Esophagus muscularis mucosa (tissue), 4 donors: Measurements from ENCODE around the gene MTOR. TPM values are rescaled to one million over a fixed set of nuclear protein-coding genes. Genes with fewer than 3 reads are reported as not detected.

Source experiments
- DNase-seq: peaks from one replicate; pipeline ENCODE4 v3.0.0-alpha.2; 2017; ENCODE audit errors: extremely low spot score
- H3K27ac ChIP-seq, 4 donors: fragments of 200-600 bp; sonication (generic); replicated peaks in 1 of 4; 1 replicate in 3 of 4; 2 replicates in 1 of 4; pipeline ENCODE4 v1.5.1; 2016 to 2019; ENCODE audit warnings: mild to moderate bottlenecking in 1 of 4
- H3K27me3 ChIP-seq, 4 donors: fragments of 200-600 bp; sonication (generic); one replicate each; pipeline versions ENCODE4 v1.5.1 to v1.6.0; 2016 to 2019
- H3K36me3 ChIP-seq, 4 donors: fragments of 200-600 bp; sonication (generic); one replicate each; pipeline ENCODE4 v1.5.1; 2016 to 2019
- H3K4me1 ChIP-seq, 4 donors: fragments of 200-600 bp; sonication (generic); one replicate each; pipeline ENCODE4 v1.5.1; 2016 to 2019
- H3K4me3 ChIP-seq, 4 donors: fragments of 200-600 bp; sonication (generic); 1 replicate in 2 of 4; 2 replicates in 2 of 4; pipeline ENCODE4 v1.5.1; 2016 to 2019; ENCODE audit warnings: mild to moderate bottlenecking in 4 of 4, moderate library complexity in 1 of 4
- H3K9me3 ChIP-seq, 4 donors: fragments of 200-600 bp; sonication (generic); 1 replicate in 3 of 4; 2 replicates in 1 of 4; pipeline ENCODE4 v1.5.1; 2016 to 2019
- EP300 ChIP-seq: sonication (generic); formaldehyde crosslinking; IDR thresholded peaks from one replicate; pipeline ENCODE4 v1.6.1; 2017; ENCODE audit warnings: antibody characterized with exemption
- POLR2A ChIP-seq: fragments of 450-650 bp; IDR thresholded peaks from one replicate; pipeline ENCODE4 v1.6.1; 2017; ENCODE audit warnings: antibody characterized with exemption, moderate library complexity, mild to moderate bottlenecking, low read depth
- POLR2AphosphoS5 ChIP-seq, 2 donors: sonication (generic); formaldehyde crosslinking; IDR thresholded peaks; one replicate each; pipeline ENCODE4 v1.6.1; 2017; ENCODE audit warnings: antibody characterized with exemption in 2 of 2
- WGBS: methylation state at CpG from one replicate; pipeline ENCODE4 v1.1.5; 2018; 5-methylcytosine and 5-hydroxymethylcytosine counted together
- intact Hi-C: fragments of 100-400 bp; cut with DNase I; formaldehyde crosslinking; loops from one replicate; pipeline ENCODE4 v1.15.1; 2023
- small RNA-seq, 3 donors: library from RNA; depleted of rRNA; stranded (forward); fragments of <200 nt; gene quantifications; one replicate each; pipeline ENCODE3, GENCODE V24; 2016
- total RNA-seq, 4 donors: library from RNA; depleted of rRNA; stranded (reverse); fragments of >200 nt; gene quantifications; one replicate each; pipeline versions ENCODE4 v1.1.0 to v1.2.1, GENCODE V29; 2016
- TF ChIP-seq, protein P1 (sequence below), 3 experiments: fragments of 200-600 bp in 2 of 3; fragments of 450-650 bp in 1 of 3; sonication (generic) in 2 of 3; IDR thresholded peaks; one replicate each; pipeline ENCODE4 v1.5.1; 2017 to 2019; ENCODE audit warnings: antibody characterized with exemption in 3 of 3, mild to moderate bottlenecking in 2 of 3, moderate library complexity in 1 of 3

MTOR gene
- total RNA-seq, 4 donors from 2014 or later: 33.6 to 51.1 (median 41.0) TPM

GRCh38 chr1:11058595-11059154 is 203.7 kb downstream of the MTOR start:
- WGBS: 76% methylated on average over 12 of the region's 28 CpGs
- peaks cover 0 to 3% (median 0%) of the 10 kb centered on the region in 4 donors for H3K27me3 ChIP-seq
- TF ChIP-seq, protein P1, sequence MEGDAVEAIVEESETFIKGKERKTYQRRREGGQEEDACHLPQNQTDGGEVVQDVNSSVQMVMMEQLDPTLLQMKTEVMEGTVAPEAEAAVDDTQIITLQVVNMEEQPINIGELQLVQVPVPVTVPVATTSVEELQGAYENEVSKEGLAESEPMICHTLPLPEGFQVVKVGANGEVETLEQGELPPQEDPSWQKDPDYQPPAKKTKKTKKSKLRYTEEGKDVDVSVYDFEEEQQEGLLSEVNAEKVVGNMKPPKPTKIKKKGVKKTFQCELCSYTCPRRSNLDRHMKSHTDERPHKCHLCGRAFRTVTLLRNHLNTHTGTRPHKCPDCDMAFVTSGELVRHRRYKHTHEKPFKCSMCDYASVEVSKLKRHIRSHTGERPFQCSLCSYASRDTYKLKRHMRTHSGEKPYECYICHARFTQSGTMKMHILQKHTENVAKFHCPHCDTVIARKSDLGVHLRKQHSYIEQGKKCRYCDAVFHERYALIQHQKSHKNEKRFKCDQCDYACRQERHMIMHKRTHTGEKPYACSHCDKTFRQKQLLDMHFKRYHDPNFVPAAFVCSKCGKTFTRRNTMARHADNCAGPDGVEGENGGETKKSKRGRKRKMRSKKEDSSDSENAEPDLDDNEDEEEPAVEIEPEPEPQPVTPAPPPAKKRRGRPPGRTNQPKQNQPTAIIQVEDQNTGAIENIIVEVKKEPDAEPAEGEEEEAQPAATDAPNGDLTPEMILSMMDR (IDR thresholded peaks at IDR 0.05): no peak
- no peak for TF ChIP-seq EP300
- no peak for TF ChIP-seq POLR2AphosphoS5 (IDR thresholded peaks at IDR 0.05)
- TF ChIP-seq POLR2A: no peak
- peak overlapping the region; percentile 66 to 74 (median 69) for H3K27ac ChIP-seq
- peaks cover 6 to 51% (median 40%) of the 10 kb centered on the region in 4 donors for H3K36me3 ChIP-seq
- H3K4me1 ChIP-seq: peaks cover 18 to 32% (median 27%) of the 10 kb centered on the region in 4 donors
- no peaks in the 10 kb centered on the region for H3K9me3 ChIP-seq
- H3K4me3 ChIP-seq: peak overlapping the region; percentile 96 to 99 (median 98)
- DNase-seq: no peak
- intact Hi-C loops: no loop called here

DNA sequence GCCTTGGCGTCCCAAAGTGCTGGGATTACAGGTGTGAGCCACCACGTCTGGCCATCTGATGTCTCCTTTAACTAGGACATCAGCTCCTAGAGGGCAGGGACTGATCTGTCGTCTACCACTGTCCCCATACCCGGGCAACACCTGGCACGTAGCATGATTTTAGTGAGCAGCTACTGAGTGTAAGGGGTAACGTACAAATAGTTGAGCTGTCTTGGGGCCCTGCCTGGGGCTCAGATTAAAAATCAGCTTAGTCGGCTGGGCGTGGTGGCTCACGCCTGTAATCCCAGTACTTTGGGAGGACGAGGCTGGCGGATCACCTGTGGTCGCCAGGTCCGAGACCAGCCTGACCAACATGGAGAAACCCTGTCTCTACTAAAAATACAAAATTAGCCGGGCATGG is 204.3 kb downstream of the MTOR start:
- 92% methylated on average over 13 of the region's 14 CpGs for WGBS
- Histone ChIP-seq H3K36me3 (peaks cover 6 to 45% (median 36%) of the 10 kb centered on the region in 4 donors), H3K27ac (no peak overlapping the region), H3K9me3 (no peaks in the 10 kb centered on the region), H3K27me3 (peaks cover 0 to 10% (median 0%) of the 10 kb centered on the region in 4 donors), H3K4me1 (peaks cover 18 to 35% (median 29%) of the 10 kb centered on the region in 4 donors), H3K4me3 (no peak overlapping the region)
- intact Hi-C loops: no loop called here
- no peak for DNase-seq
- TF ChIP-seq POLR2AphosphoS5 (IDR thresholded peaks at IDR 0.05) (no peak), POLR2A (no peak), EP300 (no peak)
- TF ChIP-seq, protein P1 (IDR thresholded peaks at IDR 0.05): no peak

DNA sequence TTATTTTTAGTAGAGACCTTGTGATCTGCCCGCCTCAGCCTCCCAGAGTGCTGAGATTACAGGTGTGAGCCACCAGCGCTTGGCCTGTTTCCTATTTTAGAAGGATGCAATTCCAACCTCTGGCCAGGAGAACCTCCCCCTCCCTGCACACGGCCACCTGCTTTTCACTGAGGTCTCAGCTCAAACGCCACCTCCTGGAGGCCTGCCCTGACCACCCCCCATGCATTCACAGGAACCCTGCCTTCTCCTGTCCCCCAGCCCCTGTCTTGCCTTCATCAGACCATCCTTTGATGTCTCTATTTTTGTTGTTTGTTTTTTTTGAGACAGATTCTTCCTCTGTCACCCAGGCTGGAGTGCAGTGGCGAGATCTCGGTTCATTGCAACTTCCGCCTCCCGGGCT is 204.9 kb downstream of the MTOR start:
- Histone ChIP-seq H3K9me3 (no peaks in the 10 kb centered on the region), H3K4me1 (peaks cover 18 to 36% (median 33%) of the 10 kb centered on the region in 4 donors), H3K4me3 (no peak overlapping the region), H3K27me3 (peaks cover 0 to 15% (median 0%) of the 10 kb centered on the region in 4 donors), H3K36me3 (peaks cover 6 to 45% (median 36%) of the 10 kb centered on the region in 4 donors), H3K27ac (no peak overlapping the region)
- intact Hi-C loops: no loop called here
- WGBS: 87% methylated on average over 8 of the region's 8 CpGs
- DNase-seq: no peak
- no peak for TF ChIP-seq EP300
- TF ChIP-seq, protein P1 (IDR thresholded peaks at IDR 0.05): no peak
- TF ChIP-seq POLR2AphosphoS5 (IDR thresholded peaks at IDR 0.05): no peak
- TF ChIP-seq POLR2A: no peak

Small RNA genes within 50 kb of the gene (small RNA-seq; reads per million reads assigned to genes)
- gene RNU6-291P (0 reads per million in 3 donors), gene RNU6-537P (0 to 0.19 (median 0) reads per million in 3 donors), gene RPL39P6 (0 reads per million in 3 donors)

Other genes with a start within 250 kb of the MTOR start
- gene TARDBP, start 249.9 kb downstream of the MTOR start, total RNA-seq: 100 to 1,000 TPM in 3 of 4 donors, 10 to 100 TPM in 1; 74.9 to 184 (median 137) TPM
- gene MASP2, start 215.3 kb downstream of the MTOR start, total RNA-seq: not detected
- 10 to 100 TPM; 40.8 to 69.7 (median 48.8) TPM for gene SRM, start 202.5 kb downstream of the MTOR start, total RNA-seq
- 10 to 100 TPM; 33.2 to 49.4 (median 36.3) TPM for gene EXOSC10, start 162.7 kb downstream of the MTOR start, total RNA-seq
- 10 to 100 TPM in 1 of 4 donors, 1 to 10 TPM in 3; 4.2 to 16.9 (median 6.9) TPM for gene ANGPTL7, start 73.2 kb downstream of the MTOR start, total RNA-seq
- 10 to 100 TPM; 10.4 to 15.9 (median 14.0) TPM for gene UBIAD1, start 10.6 kb upstream of the MTOR start, total RNA-seq
- gene DISP3, start 216.6 kb upstream of the MTOR start, total RNA-seq: not detected